ENCODE data around the gene SMIM24.

Gene SMIM24

GRCh38 chr19:3469638-3470499, 10.5 kb downstream of the SMIM24 start:
- TF ChIP-seq, protein P1, sequence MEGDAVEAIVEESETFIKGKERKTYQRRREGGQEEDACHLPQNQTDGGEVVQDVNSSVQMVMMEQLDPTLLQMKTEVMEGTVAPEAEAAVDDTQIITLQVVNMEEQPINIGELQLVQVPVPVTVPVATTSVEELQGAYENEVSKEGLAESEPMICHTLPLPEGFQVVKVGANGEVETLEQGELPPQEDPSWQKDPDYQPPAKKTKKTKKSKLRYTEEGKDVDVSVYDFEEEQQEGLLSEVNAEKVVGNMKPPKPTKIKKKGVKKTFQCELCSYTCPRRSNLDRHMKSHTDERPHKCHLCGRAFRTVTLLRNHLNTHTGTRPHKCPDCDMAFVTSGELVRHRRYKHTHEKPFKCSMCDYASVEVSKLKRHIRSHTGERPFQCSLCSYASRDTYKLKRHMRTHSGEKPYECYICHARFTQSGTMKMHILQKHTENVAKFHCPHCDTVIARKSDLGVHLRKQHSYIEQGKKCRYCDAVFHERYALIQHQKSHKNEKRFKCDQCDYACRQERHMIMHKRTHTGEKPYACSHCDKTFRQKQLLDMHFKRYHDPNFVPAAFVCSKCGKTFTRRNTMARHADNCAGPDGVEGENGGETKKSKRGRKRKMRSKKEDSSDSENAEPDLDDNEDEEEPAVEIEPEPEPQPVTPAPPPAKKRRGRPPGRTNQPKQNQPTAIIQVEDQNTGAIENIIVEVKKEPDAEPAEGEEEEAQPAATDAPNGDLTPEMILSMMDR (IDR thresholded peaks at IDR 0.05; ENCODE audit: insufficient read depth, low read depth, low read length, missing control alignments): no peak
- H3K4me3 ChIP-seq (ENCODE audit: low read length): no peak overlapping the region
- no peak for DNase-seq (ENCODE audit: low read depth)

DNA sequence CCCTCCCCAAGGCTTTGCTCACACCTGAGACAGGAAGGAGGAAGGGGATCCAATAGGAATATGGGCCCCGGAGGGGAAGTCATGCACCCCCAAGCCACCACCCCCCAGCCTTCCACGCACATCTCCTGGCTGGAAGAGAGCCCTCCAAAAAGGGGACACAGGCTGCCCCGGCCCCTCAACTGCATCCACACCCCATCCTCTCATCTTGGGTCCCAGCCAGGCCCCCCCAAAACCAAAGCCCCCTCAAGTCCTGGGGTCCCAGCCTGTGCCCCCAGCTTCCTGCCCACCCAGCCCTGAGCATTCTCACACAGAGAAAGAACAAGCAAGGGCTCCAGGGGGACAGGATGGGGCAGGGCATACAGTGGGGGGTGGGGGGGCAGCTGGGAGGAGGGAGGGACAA, 12.1 kb downstream of the SMIM24 start:
- H3K4me3 ChIP-seq (ENCODE audit: low read length): no peak overlapping the region
- TF ChIP-seq, protein P1 (IDR thresholded peaks at IDR 0.05; ENCODE audit: insufficient read depth, low read depth, low read length, missing control alignments): no peak
- no peak for DNase-seq (ENCODE audit: low read depth)

DNA sequence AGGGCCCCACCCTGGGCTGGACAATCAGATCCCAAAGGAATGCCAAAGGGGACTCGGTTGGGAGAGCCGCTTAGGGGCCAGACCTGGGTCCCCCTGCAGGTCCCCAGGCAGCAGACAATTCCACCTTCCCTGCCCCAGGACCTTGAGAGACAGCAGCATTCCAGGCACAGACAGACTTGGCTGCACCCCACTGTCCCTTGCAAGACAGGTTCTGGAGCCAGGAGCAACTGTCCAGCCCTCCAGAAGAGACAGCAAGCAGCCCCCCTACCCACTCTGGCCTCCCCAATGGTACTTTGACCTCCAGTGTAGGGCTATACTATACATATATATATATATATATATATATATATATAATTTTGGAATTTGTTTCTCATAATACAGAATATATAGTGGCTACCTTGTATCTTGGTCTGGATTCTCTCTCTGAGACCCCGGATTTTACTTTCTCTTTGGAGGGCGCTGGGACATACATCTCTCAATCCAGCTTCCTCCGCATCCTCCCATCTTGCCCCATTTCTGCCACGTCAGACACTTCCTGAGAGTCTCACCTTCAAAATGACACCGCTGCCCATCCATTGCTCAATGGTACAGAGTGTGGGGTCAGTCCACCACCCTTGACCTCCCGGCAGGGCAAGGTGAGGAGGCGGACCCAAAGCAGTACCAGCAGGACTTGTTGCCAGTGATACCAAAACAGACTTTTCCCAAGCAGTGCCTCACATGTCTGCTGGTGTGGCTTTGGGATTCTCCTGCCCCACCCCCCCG, 12.7 kb downstream of the SMIM24 start:
- no peak overlapping the region for H3K4me3 ChIP-seq (ENCODE audit: low read length)
- no peak for DNase-seq (ENCODE audit: low read depth)
- TF ChIP-seq, protein P1 (IDR thresholded peaks at IDR 0.05; ENCODE audit: insufficient read depth, low read depth, low read length, missing control alignments): no peak

DNA sequence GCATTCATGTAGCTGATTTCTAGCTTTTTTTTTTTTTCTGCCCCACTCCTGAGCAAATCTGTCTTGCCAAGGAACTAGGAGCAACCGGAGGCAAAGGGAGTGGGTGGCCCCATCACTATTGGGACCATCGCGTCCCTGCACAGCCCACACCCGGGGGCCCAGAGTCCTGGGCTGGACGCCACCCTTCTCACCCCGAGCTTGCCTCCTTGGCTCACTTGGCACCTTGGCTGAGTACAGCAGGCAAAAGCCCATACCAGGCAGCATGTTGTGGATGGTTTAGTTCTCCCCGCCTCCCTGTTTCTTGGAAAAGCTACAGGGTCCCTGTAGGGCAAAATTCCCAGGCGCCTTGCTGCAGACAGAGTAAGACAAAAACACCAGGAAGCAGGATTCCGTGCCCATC, 13.7 kb downstream of the SMIM24 start:
- no peak for DNase-seq (ENCODE audit: low read depth)
- TF ChIP-seq, protein P1 (IDR thresholded peaks at IDR 0.05; ENCODE audit: insufficient read depth, low read depth, low read length, missing control alignments): no peak
- no peak overlapping the region for H3K4me3 ChIP-seq (ENCODE audit: low read length)

GRCh38 chr19:3465552-3465951, 14.8 kb downstream of the SMIM24 start:
- no peak overlapping the region for H3K4me3 ChIP-seq (ENCODE audit: low read length)
- DNase-seq (ENCODE audit: low read depth): no peak
- TF ChIP-seq, protein P1 (IDR thresholded peaks at IDR 0.05; ENCODE audit: insufficient read depth, low read depth, low read length, missing control alignments): no peak

- TF ChIP-seq, protein P1 (IDR thresholded peaks at IDR 0.05; ENCODE audit: insufficient read depth, low read depth, low read length, missing control alignments): no peak
- H3K4me3 ChIP-seq (ENCODE audit: low read length): no peak overlapping the region
- DNase-seq (ENCODE audit: low read depth): no peak
Measured at GRCh38 chr19:3464587-3465235, 15.6 kb downstream of the SMIM24 start.

Measured in epithelial cell of esophagus (primary cell).